Neural progenitor cell (in vitro differentiated cells): ENCODE results near the gene ARL4C. TPM values are rescaled to one million over a fixed set of nuclear protein-coding genes. Genes with fewer than 3 reads are reported as not detected.

Source experiments
- DNase-seq: peaks from one replicate; pipeline ENCODE4 v3.0.0-alpha.2; 2016; ENCODE audit warnings: low spot score
- H2AFZ ChIP-seq: fragments of 200-600 bp; sonication (generic); replicated peaks from 2 replicates; pipeline ENCODE4 v1.6.1; 2016; ENCODE audit warnings: antibody characterized with exemption
- H3F3A ChIP-seq: fragments of 200-600 bp; sonication (generic); 2 replicates; pipeline ENCODE4 v1.6.1; 2016; ENCODE audit warnings: antibody characterized with exemption, low read depth
- H3K27ac ChIP-seq: fragments of 200-600 bp; sonication (generic); 2 replicates; pipeline ENCODE4 v1.5.1; 2016; ENCODE audit warnings: mild to moderate bottlenecking
- H3K27me3 ChIP-seq: fragments of 200-600 bp; sonication (generic); 2 replicates; pipeline ENCODE4 v1.6.1; 2016; ENCODE audit warnings: mild to moderate bottlenecking, moderate library complexity
- H3K36me3 ChIP-seq: fragments of 200-600 bp; sonication (generic); 2 replicates; pipeline ENCODE4 v1.5.1; 2016
- H3K4me1 ChIP-seq: fragments of 200-600 bp; sonication (generic); 2 replicates; pipeline ENCODE4 v1.6.1; 2016; ENCODE audit warnings: mixed run types
- H3K4me2 ChIP-seq: fragments of 200-600 bp; sonication (generic); 2 replicates; pipeline ENCODE4 v1.6.1; 2016
- H3K4me3 ChIP-seq: fragments of 200-600 bp; sonication (generic); 2 replicates; pipeline ENCODE4 v1.5.1; 2016
- H3K79me2 ChIP-seq: fragments of 200-600 bp; sonication (generic); 2 replicates; pipeline ENCODE4 v1.6.1; 2016; ENCODE audit warnings: low read depth
- H3K9ac ChIP-seq: fragments of 200-600 bp; sonication (generic); 2 replicates; pipeline ENCODE4 v1.6.1; 2016
- H3K9me3 ChIP-seq: fragments of 200-600 bp; sonication (generic); 2 replicates; pipeline ENCODE4 v1.5.1; 2016; ENCODE audit warnings: low read depth
- H4K20me1 ChIP-seq: fragments of 200-600 bp; sonication (generic); 2 replicates; pipeline ENCODE4 v1.6.1; 2016; ENCODE audit warnings: low read depth
- H3K27ac Mint-ChIP-seq: 3 replicates; pipeline ENCODE4 v1.8.0; 2021; ENCODE audit warnings: mixed read lengths
- H3K27me3 Mint-ChIP-seq: 2 replicates; pipeline ENCODE4 v1.8.0; 2022; ENCODE audit warnings: low read depth, mild to moderate bottlenecking, inconsistent platforms, moderate library complexity, mixed read lengths; ENCODE audit not compliant: insufficient read depth
- H3K36me3 Mint-ChIP-seq: 3 replicates; pipeline ENCODE4 v1.8.0; 2021; ENCODE audit warnings: mixed read lengths
- H3K4me1 Mint-ChIP-seq: 3 replicates; pipeline ENCODE4 v1.8.0; 2021; ENCODE audit warnings: mixed read lengths
- H3K4me3 Mint-ChIP-seq: 3 replicates; pipeline ENCODE4 v1.8.0; 2021; ENCODE audit warnings: mild to moderate bottlenecking, moderate library complexity, mixed read lengths
- H3K9me3 Mint-ChIP-seq: 3 replicates; pipeline ENCODE4 v1.8.0; 2020; ENCODE audit warnings: mixed read lengths
- CTCF ChIP-seq: fragments of 200-600 bp; sonication (generic); IDR thresholded peaks from 2 replicates; pipeline ENCODE4 v1.5.1; 2017; ENCODE audit warnings: antibody characterized with exemption, mild to moderate bottlenecking
- EZH2 ChIP-seq: fragments of 200-600 bp; sonication (generic); IDR thresholded peaks from 2 replicates; pipeline ENCODE4 v1.6.1; 2017; ENCODE audit warnings: antibody characterized with exemption, mild to moderate bottlenecking, moderate library complexity
- EZH2phosphoT487 ChIP-seq: fragments of 200-600 bp; sonication (generic); IDR thresholded peaks from 2 replicates; pipeline ENCODE4 v1.6.1; 2017; ENCODE audit warnings: antibody characterized with exemption
- total RNA-seq: library from RNA; depleted of rRNA; stranded (reverse); fragments of >200 nt; gene quantifications from 2 replicates; pipeline ENCODE4 v1.2.3, GENCODE V29; 2015; ENCODE audit warnings: low replicate concordance

The ARL4C gene
- total RNA-seq, 1 donor from 2014 or later: 87.6 TPM

GRCh38 chr2:234447189-234447588 is 49.7 kb downstream of the ARL4C start:
- TF ChIP-seq EZH2 (no peak), CTCF (no peak), EZH2phosphoT487 (no peak)
- no peak overlapping the region for H2AFZ ChIP-seq
- Mint-ChIP-seq H3K4me1 (peaks cover 57% of the 10 kb centered on the region), H3K9me3 (peaks cover 13% of the 10 kb centered on the region), H3K36me3 (peaks cover 2% of the 10 kb centered on the region), H3K27ac (peak overlapping the region; percentile 99), H3K27me3 (peaks cover 5% of the 10 kb centered on the region), H3K4me3 (peak overlapping the region; percentile 38)
- H3K27ac ChIP-seq: peak overlapping the region; percentile 99
- no peaks in the 10 kb centered on the region for H3K27me3 ChIP-seq
- H3K36me3 ChIP-seq: no peaks in the 10 kb centered on the region
- peaks cover 60% of the 10 kb centered on the region for H3F3A ChIP-seq
- H3K4me1 ChIP-seq: peaks cover 47% of the 10 kb centered on the region
- H3K9ac ChIP-seq: no peak overlapping the region
- no peaks in the 10 kb centered on the region for H4K20me1 ChIP-seq
- H3K4me3 ChIP-seq: no peak overlapping the region
- no peak for DNase-seq
- peak overlapping the region; percentile 59 for H3K4me2 ChIP-seq
- no peaks in the 10 kb centered on the region for H3K79me2 ChIP-seq
- H3K9me3 ChIP-seq: no peaks in the 10 kb centered on the region

GRCh38 chr2:234446404-234447076 is 50.3 kb downstream of the ARL4C start:
- Mint-ChIP-seq H3K4me3 (no peak overlapping the region), H3K9me3 (peaks cover 13% of the 10 kb centered on the region), H3K36me3 (peaks cover 2% of the 10 kb centered on the region), H3K27me3 (peaks cover 8% of the 10 kb centered on the region), H3K4me1 (peaks cover 55% of the 10 kb centered on the region), H3K27ac (peak overlapping the region; percentile 99)
- Histone ChIP-seq H3K79me2 (no peaks in the 10 kb centered on the region), H3F3A (peaks cover 54% of the 10 kb centered on the region), H3K27ac (peak overlapping the region; percentile 99), H3K27me3 (no peaks in the 10 kb centered on the region), H4K20me1 (no peaks in the 10 kb centered on the region), H3K9ac (no peak overlapping the region), H2AFZ (no peak overlapping the region), H3K4me3 (no peak overlapping the region), H3K9me3 (no peaks in the 10 kb centered on the region), H3K4me1 (peaks cover 40% of the 10 kb centered on the region), H3K4me2 (no peak overlapping the region), H3K36me3 (no peaks in the 10 kb centered on the region)
- DNase-seq: no peak
- TF ChIP-seq EZH2 (no peak), EZH2phosphoT487 (no peak), CTCF (no peak)

GRCh38 chr2:234444893-234445292 is 52.0 kb downstream of the ARL4C start:
- no peaks in the 10 kb centered on the region for H3K79me2 ChIP-seq
- H3K4me2 ChIP-seq: no peak overlapping the region
- H3K27ac Mint-ChIP-seq: peak overlapping the region; percentile 26
- no peak for TF ChIP-seq CTCF
- TF ChIP-seq EZH2: no peak
- TF ChIP-seq EZH2phosphoT487: no peak
- peaks cover 2% of the 10 kb centered on the region for H3K36me3 Mint-ChIP-seq
- H3K4me1 Mint-ChIP-seq: peaks cover 41% of the 10 kb centered on the region
- H4K20me1 ChIP-seq: no peaks in the 10 kb centered on the region
- DNase-seq: no peak
- peaks cover 24% of the 10 kb centered on the region for H3K4me1 ChIP-seq
- peaks cover 16% of the 10 kb centered on the region for H3K9me3 Mint-ChIP-seq
- no peak overlapping the region for H3K9ac ChIP-seq
- H3K36me3 ChIP-seq: no peaks in the 10 kb centered on the region
- no peaks in the 10 kb centered on the region for H3K9me3 ChIP-seq
- H3K4me3 ChIP-seq: no peak overlapping the region
- H3F3A ChIP-seq: peaks cover 37% of the 10 kb centered on the region
- no peak overlapping the region for H3K27ac ChIP-seq
- H3K27me3 Mint-ChIP-seq: peaks cover 8% of the 10 kb centered on the region
- no peaks in the 10 kb centered on the region for H3K27me3 ChIP-seq
- H3K4me3 Mint-ChIP-seq: no peak overlapping the region
- no peak overlapping the region for H2AFZ ChIP-seq
